AG04450 (cell line): Measurements from ENCODE around the gene TSPYL2. TPM values are rescaled to one million over a fixed set of nuclear protein-coding genes. Genes with fewer than 3 reads are reported as not detected.
A peak's percentile ranks its signal among the peaks of the same experiment; 100 is the strongest.

ENCODE experiments used
- CTCF ChIA-PET: fragments of 300-600, 350-600 bp; formaldehyde crosslinking; extraction: SDS; loops from one replicate; lab custom pipeline; 2022; ENCODE audit warnings: antibody characterized with exemption, inconsistent platforms; lab: Charles Lee
- POLR2A ChIA-PET: fragments of 350-600 bp; formaldehyde crosslinking; extraction: SDS; loops from one replicate; lab custom pipeline; 2021; ENCODE audit warnings: antibody characterized with exemption, inconsistent platforms; lab: Yijun Ruan, JAX
- DNase-seq: peaks from one replicate; pipeline ENCODE4 v3.0.0-alpha.2; 2011; ENCODE audit warnings: low read depth, low spot score
- H3K27ac ChIP-seq: one replicate; pipeline ENCODE4 v1.5.1; 2012; ENCODE audit warnings: low read depth, low read length, control low read depth
- H3K27me3 ChIP-seq: one replicate; pipeline ENCODE4 v1.6.0; 2012; ENCODE audit warnings: low read length; ENCODE audit not compliant: control insufficient read depth, insufficient read depth
- H3K4me3 ChIP-seq: 2 replicates; pipeline ENCODE4 v1.5.1; 2011; ENCODE audit warnings: mild to moderate bottlenecking, low read depth, low read length, control low read depth
- H3K9me3 ChIP-seq: 2 replicates; pipeline ENCODE4 v1.5.1; 2012; ENCODE audit warnings: low read length; ENCODE audit not compliant: control insufficient read depth, insufficient read depth
- CTCF ChIP-seq: IDR thresholded peaks from 2 replicates; pipeline ENCODE4 v1.5.1; 2011; ENCODE audit warnings: low read depth, low read length, control low read depth, inconsistent platforms
- polyA plus RNA-seq: library from polyadenylated mRNA; depleted of rRNA; stranded (reverse); fragments of >200 nt; gene quantifications from 2 replicates; pipeline ENCODE4 v1.2.3, GENCODE V29; 2011

The TSPYL2 gene
- polyA plus RNA-seq, 1 experiment, result 39.3 TPM

- no peak for DNase-seq
- no peaks in the 10 kb centered on the region for H3K9me3 ChIP-seq
- peak overlapping the region; percentile 77 for H3K4me3 ChIP-seq
- POLR2A ChIA-PET, result no interaction called here
- CTCF ChIA-PET, result no interaction called here
- H3K27me3 ChIP-seq, result no peaks in the 10 kb centered on the region
- H3K27ac ChIP-seq, result no peak overlapping the region
- TF ChIP-seq CTCF, result no peak
Measured at GRCh38 chrX:53084043-53084570, 1.9 kb downstream of the TSPYL2 start.

- no peak overlapping the region for H3K4me3 ChIP-seq
- no peak for DNase-seq
- ChIA-PET POLR2A (no interaction called here), CTCF (no interaction called here)
- TF ChIP-seq CTCF, result no peak
- no peak overlapping the region for H3K27ac ChIP-seq
- H3K9me3 ChIP-seq, result no peaks in the 10 kb centered on the region
- no peaks in the 10 kb centered on the region for H3K27me3 ChIP-seq
Measured at GRCh38 chrX:53084863-53085262, 2.7 kb downstream of the TSPYL2 start.

- Histone ChIP-seq H3K27ac (no peak overlapping the region), H3K27me3 (no peaks in the 10 kb centered on the region), H3K9me3 (no peaks in the 10 kb centered on the region), H3K4me3 (no peak overlapping the region)
- CTCF ChIA-PET, result no interaction called here
- TF ChIP-seq CTCF, result no peak
- no peak for DNase-seq
- POLR2A ChIA-PET, result no interaction called here
Measured at GRCh38 chrX:53085661-53086229, 3.6 kb downstream of the TSPYL2 start.

- no peak for DNase-seq
- Histone ChIP-seq H3K4me3 (no peak overlapping the region), H3K27me3 (no peaks in the 10 kb centered on the region), H3K27ac (no peak overlapping the region), H3K9me3 (no peaks in the 10 kb centered on the region)
- POLR2A ChIA-PET, result no interaction called here
- CTCF ChIA-PET, result no interaction called here
- TF ChIP-seq CTCF, result no peak
Measured at GRCh38 chrX:53086464-53086863, 4.3 kb downstream of the TSPYL2 start.

- POLR2A ChIA-PET, result no interaction called here
- Histone ChIP-seq H3K27me3 (no peaks in the 10 kb centered on the region), H3K4me3 (no peak overlapping the region), H3K27ac (no peak overlapping the region), H3K9me3 (no peaks in the 10 kb centered on the region)
- CTCF ChIA-PET, result no interaction called here
- no peak for TF ChIP-seq CTCF
- no peak for DNase-seq
Measured at GRCh38 chrX:53087388-53087831, 5.2 kb downstream of the TSPYL2 start.
